Measurements from ENCODE around the gene TTN. TPM values are rescaled to one million over a fixed set of nuclear protein-coding genes. Genes with fewer than 3 reads are reported as not detected.

TTN gene
- total RNA-seq, 1 experiment from 2014 or later, result 0.05 TPM

DNA sequence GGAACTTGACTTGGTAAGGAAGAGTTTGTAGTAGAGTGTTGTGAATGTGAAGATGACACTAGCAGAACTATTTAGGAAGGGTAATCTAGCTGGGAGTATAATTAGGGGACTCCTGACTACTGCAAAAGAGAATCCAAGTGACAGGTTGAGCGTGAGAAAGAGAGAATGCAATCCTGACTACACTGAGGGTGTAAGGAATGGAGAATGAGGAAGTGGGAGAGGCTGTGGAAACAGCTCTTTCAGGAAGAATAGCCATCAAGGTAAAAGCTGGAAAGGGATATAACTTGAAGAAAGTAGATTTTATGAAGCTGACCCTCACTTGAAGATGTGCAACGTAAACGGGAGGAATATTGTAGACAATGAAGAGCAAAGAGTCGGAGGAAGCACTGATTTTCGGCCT, 41.1 kb upstream of the TTN start:
- no peaks in the 10 kb centered on the region for H3K9me3 ChIP-seq (ENCODE audit: control insufficient read depth in 1 of 2, insufficient read depth in 1 of 2, low read depth in 1 of 2, low read length in 2 of 2)
- H3K27me3 ChIP-seq (ENCODE audit: insufficient read depth, low read length), result no peaks in the 10 kb centered on the region
- H3K79me2 ChIP-seq (ENCODE audit: insufficient read depth, low read length), result no peaks in the 10 kb centered on the region
- no peaks in the 10 kb centered on the region for H3K9me2 ChIP-seq (ENCODE audit: insufficient read depth)
- H2AFZ ChIP-seq (ENCODE audit: low read depth, low read length, poor library complexity, severe bottlenecking), result no peak overlapping the region
- RAD21 ChIA-PET (ENCODE audit: low non-redundant PET in 1 of 2, low total read pairs in 2 of 2, uncharacterized antibody in 2 of 2, unreplicated experiment in 2 of 2), result no interaction called here
- no peak overlapping the region for H3K9ac ChIP-seq (ENCODE audit: low read length)
- TF ChIP-seq, protein P1, sequence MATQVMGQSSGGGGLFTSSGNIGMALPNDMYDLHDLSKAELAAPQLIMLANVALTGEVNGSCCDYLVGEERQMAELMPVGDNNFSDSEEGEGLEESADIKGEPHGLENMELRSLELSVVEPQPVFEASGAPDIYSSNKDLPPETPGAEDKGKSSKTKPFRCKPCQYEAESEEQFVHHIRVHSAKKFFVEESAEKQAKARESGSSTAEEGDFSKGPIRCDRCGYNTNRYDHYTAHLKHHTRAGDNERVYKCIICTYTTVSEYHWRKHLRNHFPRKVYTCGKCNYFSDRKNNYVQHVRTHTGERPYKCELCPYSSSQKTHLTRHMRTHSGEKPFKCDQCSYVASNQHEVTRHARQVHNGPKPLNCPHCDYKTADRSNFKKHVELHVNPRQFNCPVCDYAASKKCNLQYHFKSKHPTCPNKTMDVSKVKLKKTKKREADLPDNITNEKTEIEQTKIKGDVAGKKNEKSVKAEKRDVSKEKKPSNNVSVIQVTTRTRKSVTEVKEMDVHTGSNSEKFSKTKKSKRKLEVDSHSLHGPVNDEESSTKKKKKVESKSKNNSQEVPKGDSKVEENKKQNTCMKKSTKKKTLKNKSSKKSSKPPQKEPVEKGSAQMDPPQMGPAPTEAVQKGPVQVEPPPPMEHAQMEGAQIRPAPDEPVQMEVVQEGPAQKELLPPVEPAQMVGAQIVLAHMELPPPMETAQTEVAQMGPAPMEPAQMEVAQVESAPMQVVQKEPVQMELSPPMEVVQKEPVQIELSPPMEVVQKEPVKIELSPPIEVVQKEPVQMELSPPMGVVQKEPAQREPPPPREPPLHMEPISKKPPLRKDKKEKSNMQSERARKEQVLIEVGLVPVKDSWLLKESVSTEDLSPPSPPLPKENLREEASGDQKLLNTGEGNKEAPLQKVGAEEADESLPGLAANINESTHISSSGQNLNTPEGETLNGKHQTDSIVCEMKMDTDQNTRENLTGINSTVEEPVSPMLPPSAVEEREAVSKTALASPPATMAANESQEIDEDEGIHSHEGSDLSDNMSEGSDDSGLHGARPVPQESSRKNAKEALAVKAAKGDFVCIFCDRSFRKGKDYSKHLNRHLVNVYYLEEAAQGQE (IDR thresholded peaks at IDR 0.05; ENCODE audit: low read depth), result no peak
- TF ChIP-seq, protein P2, sequence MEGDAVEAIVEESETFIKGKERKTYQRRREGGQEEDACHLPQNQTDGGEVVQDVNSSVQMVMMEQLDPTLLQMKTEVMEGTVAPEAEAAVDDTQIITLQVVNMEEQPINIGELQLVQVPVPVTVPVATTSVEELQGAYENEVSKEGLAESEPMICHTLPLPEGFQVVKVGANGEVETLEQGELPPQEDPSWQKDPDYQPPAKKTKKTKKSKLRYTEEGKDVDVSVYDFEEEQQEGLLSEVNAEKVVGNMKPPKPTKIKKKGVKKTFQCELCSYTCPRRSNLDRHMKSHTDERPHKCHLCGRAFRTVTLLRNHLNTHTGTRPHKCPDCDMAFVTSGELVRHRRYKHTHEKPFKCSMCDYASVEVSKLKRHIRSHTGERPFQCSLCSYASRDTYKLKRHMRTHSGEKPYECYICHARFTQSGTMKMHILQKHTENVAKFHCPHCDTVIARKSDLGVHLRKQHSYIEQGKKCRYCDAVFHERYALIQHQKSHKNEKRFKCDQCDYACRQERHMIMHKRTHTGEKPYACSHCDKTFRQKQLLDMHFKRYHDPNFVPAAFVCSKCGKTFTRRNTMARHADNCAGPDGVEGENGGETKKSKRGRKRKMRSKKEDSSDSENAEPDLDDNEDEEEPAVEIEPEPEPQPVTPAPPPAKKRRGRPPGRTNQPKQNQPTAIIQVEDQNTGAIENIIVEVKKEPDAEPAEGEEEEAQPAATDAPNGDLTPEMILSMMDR (IDR thresholded peaks at IDR 0.05 in 2 of 3, conservative IDR thresholded peaks at IDR 0.05 in 1 of 3; ENCODE audit: borderline replicate concordance in 1 of 3, insufficient read depth in 1 of 3, low read depth in 2 of 3, low read length in 2 of 3), result no peak
- TF ChIP-seq RAD21 (IDR thresholded peaks at IDR 0.05; ENCODE audit: low read depth) (no peak), CEBPB (IDR thresholded peaks at IDR 0.05; ENCODE audit: low read depth) (no peak), CBX3 (IDR thresholded peaks at IDR 0.05; ENCODE audit: low read depth) (no peak), EZH2 (IDR thresholded peaks at IDR 0.05) (no peak)
- H3K4me2 ChIP-seq (ENCODE audit: low read length), result no peak overlapping the region
- no peaks in the 10 kb centered on the region for H3K36me3 ChIP-seq (ENCODE audit: control insufficient read depth in 1 of 2, insufficient read depth in 2 of 2, low read length in 2 of 2)
- H4K20me1 ChIP-seq (ENCODE audit: insufficient read depth), result no peaks in the 10 kb centered on the region
- BruUV-seq (replicated peaks), result no TSS peak
- intact Hi-C loops (cut with micrococcal nuclease), result no loop called here
- no peak for ATAC-seq
- no peaks in the 10 kb centered on the region for H3K4me1 ChIP-seq (ENCODE audit: control insufficient read depth in 1 of 2, insufficient read depth in 2 of 2, low read length in 2 of 2)
- no peak overlapping the region for H3K27ac ChIP-seq (ENCODE audit: low read depth, low read length)
- no peak overlapping the region for H3K4me3 ChIP-seq (replicated peaks in 1 of 2; ENCODE audit: low read depth in 1 of 2, low read length in 2 of 2)
- CTCF ChIA-PET, result no interaction called here
- DNase-seq (ENCODE audit: low read depth, low spot score), result no peak
- POLR2A ChIA-PET, result no interaction called here

Measured in HCT116 (cell line).